T-helper 1 cell (primary cell): Measurements from ENCODE around the gene KCNJ6.

ENCODE experiments used
- DNase-seq, 5 donors: peaks; one replicate each; pipeline ENCODE4 v3.0.0-alpha.2; 2012 to 2020

The KCNJ6 gene

GRCh38 chr21:37862536-37862935 lies 53.7 kb downstream of the KCNJ6 start:
- DNase-seq, result no peak

DNA sequence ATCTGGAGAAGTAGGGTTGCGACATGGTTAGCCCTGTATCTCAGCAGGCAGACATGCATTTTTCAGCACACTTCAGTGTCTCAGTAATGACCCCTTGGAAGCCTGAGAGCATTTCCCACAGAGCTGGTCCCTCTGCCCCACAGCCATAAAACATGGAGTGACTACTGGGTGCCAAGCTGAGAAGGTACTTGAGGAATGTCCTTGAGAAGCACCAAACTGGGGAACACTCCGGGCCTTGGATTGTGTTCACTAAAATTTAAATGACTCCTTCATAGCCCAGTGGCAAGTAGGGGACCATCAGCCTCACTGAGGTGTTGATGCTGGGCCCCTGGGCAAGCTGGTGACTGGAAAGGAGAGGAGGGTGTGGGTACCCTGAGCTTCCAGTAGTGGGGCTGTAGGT lies 54.7 kb downstream of the KCNJ6 start:
- DNase-seq, result no peak

GRCh38 chr21:37860416-37860815 lies 55.8 kb downstream of the KCNJ6 start:
- DNase-seq, result no peak

DNA sequence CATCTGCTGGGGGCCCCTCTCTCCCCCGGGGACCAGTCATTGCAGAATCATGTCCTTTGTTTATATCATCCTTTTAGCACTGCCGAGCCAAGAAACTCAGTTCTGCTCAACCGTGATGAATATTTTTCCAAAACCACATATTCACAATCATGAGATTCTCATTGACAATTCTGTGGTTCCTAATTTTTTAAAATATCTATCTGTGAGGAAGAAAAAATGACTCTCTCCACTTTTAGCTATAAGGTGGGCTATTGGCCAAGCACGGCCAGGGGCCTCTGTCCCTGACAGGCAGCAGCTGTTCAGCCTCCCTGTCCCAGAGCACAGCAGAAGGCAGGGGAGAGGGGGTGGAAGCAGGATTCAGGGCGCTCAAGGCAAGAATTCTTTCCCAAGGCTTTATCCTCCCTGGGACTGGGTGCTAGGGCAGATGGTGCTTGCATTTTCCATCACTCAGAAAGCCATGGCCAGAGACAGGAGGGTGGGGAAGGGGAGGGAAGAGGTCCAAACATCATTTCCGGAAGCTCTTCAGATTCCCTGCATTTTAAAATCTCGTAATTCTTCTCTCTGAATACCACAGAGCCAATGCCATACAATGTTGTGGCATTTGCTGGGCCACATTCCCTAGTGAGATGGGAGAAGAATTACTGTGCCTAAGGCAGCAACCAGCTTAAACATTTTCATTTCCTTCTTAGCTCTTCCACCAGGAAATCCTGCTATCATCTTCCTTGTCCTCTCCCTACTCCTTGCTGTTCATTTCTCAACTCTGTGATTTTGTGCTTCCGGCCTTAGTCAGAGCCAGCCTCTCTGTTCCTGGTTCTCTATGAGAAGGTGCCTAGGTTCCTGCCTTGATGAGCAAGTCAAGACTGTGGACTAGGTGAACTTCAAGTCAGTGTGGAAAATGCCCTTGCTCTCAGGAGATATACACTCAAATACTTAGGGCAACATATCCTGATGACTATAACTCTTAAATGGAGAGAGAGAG lies 60.3 kb downstream of the KCNJ6 start:
- DNase-seq, result no peak

DNA sequence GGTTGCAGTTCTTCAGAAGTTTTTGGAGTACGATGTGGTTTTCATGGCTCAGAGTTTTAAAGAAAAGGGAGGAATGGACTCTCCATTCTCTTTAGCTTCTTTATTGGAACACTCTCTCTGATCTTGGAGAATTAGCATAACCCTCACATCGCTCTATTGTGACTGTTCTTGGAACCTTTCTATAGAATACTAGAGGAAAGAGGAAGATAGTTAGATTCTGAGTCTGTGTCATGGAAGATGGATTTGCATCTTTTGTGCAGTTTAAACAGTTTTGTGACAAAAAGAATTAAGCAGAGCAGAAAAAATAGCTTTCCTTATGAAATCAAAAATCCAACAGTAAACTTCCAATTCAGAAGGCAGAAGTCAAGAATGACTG lies 61.0 kb downstream of the KCNJ6 start:
- no peak for DNase-seq

DNA sequence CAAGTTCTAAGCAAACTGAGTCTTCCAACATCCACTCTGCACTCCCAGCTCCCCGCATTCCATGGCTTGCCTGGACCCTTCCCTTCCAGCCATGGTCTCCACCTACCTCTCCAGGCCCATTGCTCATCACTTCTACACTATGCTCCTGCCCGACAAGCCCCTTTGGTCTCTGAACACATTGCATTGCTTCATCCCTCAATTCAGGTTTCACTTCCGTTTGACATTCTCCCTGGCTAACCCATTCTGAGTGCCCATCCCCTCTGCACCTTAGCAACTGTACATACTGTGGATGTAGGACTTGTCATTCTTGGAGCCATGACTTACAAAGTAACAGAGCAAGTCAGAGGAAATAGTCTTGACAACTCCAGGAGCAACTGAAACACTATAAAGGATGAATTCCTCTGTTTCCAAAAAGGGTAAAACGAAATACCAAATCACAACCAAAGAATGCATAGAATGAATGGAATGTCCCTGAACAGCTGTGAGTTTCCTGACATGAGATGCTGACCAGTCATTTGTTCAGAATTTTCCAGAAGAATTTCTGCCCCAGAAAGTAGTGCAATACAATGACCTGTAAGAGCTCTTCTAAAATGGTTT lies 66.7 kb downstream of the KCNJ6 start:
- DNase-seq, result no peak

- DNase-seq, result no peak
These were observed 67.4 kb downstream of the KCNJ6 start for GRCh38 chr21:37848721-37849490.

DNA sequence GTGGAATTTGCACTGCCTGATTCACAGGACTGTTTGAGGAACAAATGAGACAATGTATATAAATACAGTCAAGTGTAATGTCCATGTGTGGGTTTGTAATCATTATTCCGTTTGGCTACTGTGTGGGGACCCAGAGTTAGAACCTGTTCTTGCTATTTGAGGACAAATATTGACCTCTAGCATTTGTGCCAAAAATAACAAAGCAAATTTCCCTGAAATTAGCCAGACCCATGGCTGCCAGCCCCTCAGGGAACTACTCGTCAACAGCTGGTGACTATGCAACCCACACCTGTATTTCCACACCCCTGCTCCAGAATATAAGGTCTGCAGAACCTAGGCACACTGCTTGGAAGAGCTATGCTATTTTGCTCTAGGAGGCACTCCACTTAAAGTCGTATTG lies 70.7 kb downstream of the KCNJ6 start:
- DNase-seq, result no peak

DNA sequence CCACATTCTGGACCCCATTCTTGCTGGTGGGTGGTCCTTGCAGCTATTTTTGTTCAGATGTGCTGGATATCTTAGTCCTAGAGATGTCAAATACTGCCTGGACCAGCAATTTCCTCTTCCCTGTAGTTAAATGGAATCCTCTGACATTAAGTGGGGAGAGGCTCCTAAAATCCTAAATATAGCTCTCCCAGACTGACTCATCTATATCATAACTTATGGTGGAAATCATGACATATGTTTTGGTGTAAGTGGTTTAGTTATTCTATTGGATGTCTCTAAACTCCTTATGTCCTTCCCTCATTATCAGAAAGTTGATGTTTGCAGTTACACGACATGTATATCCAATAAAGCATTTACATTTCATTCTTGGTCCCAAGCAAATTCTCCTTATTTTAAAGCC lies 73.1 kb downstream of the KCNJ6 start:
- DNase-seq, result no peak

DNA sequence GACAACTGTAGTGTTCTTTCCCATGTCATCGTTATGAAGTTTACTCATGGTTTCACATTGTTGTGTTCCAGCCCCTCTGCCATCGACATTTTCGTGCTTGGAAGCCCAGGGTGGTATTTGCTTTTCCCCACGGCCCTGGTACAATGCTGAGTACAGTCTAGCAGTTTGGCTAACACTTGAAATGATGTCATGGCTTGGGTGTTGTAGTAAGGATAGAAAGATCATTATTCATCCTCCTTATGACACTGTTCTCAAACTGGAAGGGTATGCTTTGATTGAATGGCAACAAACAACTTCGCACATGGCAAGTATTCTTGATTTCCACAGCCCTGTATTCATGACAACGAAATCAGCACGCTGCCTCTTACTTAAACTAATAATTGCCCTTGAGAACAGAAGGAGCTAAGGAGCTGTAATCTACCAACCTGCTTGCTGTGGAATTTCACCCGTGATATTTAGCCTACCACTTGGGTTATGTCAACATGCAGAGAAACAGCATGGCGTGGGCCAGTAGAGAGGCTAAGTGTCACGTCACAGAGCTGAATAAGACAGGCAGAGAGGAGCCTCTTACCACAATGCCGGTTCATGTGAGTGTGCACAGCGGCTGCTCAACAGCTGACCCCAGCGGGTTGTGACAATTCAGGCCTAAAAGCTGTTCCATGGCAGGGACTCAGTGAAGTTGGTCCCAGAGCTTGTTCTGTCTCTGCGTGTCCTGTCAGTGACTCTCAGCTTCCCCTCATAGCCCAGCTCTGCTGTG lies 73.9 kb downstream of the KCNJ6 start:
- no peak for DNase-seq

GRCh38 chr21:37837381-37837780 lies 78.9 kb downstream of the KCNJ6 start:
- no peak for DNase-seq

- no peak for DNase-seq
These were observed 80.8 kb downstream of the KCNJ6 start for GRCh38 chr21:37835481-37835880.

- DNase-seq, result no peak
These were observed 83.0 kb downstream of the KCNJ6 start for GRCh38 chr21:37833301-37833700.

DNA sequence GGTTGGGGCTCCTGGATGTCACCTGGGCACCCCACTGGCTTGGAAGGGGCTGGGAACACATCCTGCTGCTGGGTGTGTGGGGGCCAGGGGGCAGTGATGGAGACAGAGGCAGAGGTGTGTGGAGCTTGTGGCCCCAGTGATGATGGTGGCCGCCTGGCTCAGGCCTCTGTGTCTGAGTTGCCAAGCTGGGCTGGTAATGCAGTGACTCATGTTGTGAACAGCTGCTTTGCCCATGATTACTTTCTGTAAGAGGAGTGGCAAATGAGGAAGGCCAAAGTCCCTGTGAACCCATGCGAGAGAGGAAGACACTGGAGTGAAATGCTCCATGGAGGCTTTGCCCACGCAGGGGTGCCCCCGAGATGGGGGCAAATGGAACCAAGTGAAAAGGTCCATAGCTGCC lies 86.8 kb downstream of the KCNJ6 start:
- no peak for DNase-seq

DNA sequence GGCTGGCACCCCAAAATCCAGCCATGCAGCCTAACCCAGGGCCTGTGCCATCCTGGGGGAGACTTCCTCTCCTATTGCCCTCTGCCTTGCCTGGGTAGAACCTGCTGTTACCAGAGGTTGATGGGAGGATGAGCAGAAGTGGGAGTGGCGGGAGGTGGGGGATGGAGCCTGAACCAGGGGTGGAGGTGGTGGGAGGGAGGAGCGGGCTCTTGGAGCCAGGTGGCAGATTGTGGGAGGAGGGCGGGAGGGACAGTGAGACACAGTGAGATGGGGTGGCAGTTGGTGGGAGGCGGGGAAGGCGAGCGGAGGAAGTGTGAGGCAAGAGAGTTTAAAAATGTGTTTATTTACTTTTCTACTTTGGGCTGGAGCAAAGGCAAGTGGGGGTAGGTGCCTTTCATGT lies 87.3 kb downstream of the KCNJ6 start:
- DNase-seq, result no peak

DNA sequence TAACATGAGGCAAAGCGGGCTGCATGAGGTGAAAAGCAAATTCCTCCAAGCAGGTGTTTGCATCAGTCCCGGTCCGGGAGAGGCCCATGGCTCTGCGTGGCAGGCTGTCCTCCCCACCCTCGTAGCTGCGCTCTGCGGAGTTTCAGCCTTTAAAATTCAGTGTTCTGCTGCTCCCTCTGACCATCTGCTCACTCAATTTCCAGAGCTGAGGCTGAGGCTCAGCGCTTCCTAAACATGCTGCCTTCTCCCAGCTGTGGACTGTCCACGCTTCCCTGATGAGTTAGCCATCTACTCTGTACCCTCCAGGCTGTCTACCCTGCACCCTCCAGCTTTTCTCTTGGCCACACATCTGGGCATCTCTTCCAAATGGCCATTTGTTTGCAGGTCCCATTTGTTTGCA lies 87.7 kb downstream of the KCNJ6 start:
- DNase-seq, result no peak

GRCh38 chr21:37827913-37828312 lies 88.3 kb downstream of the KCNJ6 start:
- DNase-seq, result no peak

DNA sequence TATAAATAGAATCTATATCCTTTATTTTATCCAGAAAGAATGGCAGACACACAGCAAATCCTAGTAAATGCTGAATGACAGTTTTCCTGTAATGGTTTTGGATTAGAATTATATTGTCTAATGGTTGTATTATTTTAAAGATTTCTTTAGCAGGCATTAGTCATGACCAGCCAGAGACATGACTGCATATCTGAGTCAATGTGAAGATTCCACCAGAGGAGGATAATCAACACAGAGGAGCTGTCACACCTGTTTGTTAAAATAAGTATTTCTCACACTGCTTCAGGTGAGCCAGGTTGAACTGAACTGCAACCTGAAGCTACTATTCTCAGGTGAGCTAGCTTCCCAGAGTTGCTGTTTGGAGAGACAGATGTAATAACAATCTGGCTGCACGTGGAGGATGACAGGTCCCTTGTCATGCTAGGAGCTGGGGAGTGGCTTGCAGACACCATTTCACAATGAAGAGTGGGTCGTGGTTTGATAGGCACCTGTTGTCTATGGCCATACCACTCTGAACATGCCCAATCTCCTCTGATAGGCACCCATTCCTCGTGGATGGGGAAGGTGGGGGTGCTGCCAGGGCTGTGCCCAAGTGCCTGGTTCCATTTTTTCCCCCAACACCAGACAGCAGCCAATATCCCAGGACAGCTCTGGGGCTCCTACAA lies 94.3 kb downstream of the KCNJ6 start:
- no peak for DNase-seq

- no peak for DNase-seq
These were observed 95.2 kb downstream of the KCNJ6 start for GRCh38 chr21:37821092-37821491.

GRCh38 chr21:37819372-37819771 lies 96.9 kb downstream of the KCNJ6 start:
- DNase-seq, result no peak

GRCh38 chr21:37817242-37817641 lies 99.0 kb downstream of the KCNJ6 start:
- DNase-seq, result no peak

- DNase-seq, result no peak
These were observed 100.4 kb downstream of the KCNJ6 start for GRCh38 chr21:37815893-37816292.
